Subcutaneous abdominal adipose tissue (tissue), 5 donors: ENCODE data around the gene FAM114A2.
A peak's percentile ranks its signal among the peaks of the same experiment; 100 is the strongest.

Experiments
- H3K27ac ChIP-seq: one replicate; pipeline ENCODE4 v1.7.0; 2013; ENCODE audit warnings: low read depth, mild to moderate bottlenecking, inconsistent platforms, low read length, moderate library complexity
- H3K27me3 ChIP-seq, 5 donors: one replicate each; pipeline ENCODE4 v1.7.0; 2013; ENCODE audit warnings: low read length in 5 of 5, inconsistent platforms in 1 of 5; ENCODE audit not compliant: control insufficient read depth in 5 of 5, insufficient read depth in 4 of 5
- H3K36me3 ChIP-seq, 5 donors: one replicate each; pipeline ENCODE4 v1.7.0; 2013; ENCODE audit warnings: low read length in 5 of 5; ENCODE audit not compliant: control insufficient read depth in 5 of 5, insufficient read depth in 5 of 5
- H3K4me1 ChIP-seq, 5 donors: one replicate each; pipeline ENCODE4 v1.7.0; 2013; ENCODE audit warnings: low read length in 5 of 5, mild to moderate bottlenecking in 3 of 5, moderate library complexity in 1 of 5; ENCODE audit not compliant: control insufficient read depth in 5 of 5, insufficient read depth in 5 of 5
- H3K4me3 ChIP-seq, 5 donors: one replicate each; pipeline ENCODE4 v1.7.0; 2013; ENCODE audit warnings: low read length in 5 of 5, low read depth in 1 of 5
- H3K9ac ChIP-seq, 5 donors: one replicate each; pipeline ENCODE4 v1.7.0; 2013; ENCODE audit warnings: low read length in 5 of 5, mild to moderate bottlenecking in 4 of 5, moderate library complexity in 3 of 5
- H3K9me3 ChIP-seq, 5 donors: one replicate each; pipeline ENCODE4 v1.7.0; 2013; ENCODE audit warnings: low read length in 5 of 5; ENCODE audit not compliant: control insufficient read depth in 5 of 5
- donor health status: healthy.
- donor health status: healthy.
- donor health status: healthy.
- donor health status: healthy.
- donor health status: healthy.

Gene FAM114A2

DNA sequence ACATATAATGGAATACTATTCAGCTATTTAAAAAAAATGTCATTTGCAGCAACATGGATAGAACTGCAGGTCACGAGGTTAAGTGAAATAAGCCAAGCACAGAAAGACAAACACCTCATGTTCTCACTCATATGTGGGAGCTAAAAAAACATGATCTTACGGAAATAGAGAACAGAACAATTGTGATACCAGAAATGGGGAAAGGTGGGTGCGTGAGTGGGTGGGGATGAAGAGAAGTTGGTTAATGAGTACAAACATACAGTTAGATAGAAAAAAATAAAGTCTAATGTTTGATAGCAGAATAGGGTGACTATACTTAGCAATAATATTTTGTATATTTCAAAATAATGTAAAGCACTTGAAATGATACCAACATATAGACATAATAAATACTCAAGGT, 38.7 kb downstream of the FAM114A2 start:
- Histone ChIP-seq H3K9ac (no peak overlapping the region), H3K4me1 (peaks cover 0 to 14% (median 0%) of the 10 kb centered on the region in 5 donors), H3K9me3 (no peaks in the 10 kb centered on the region), H3K27me3 (no peaks in the 10 kb centered on the region), H3K27ac (no peak overlapping the region), H3K4me3 (no peak overlapping the region), H3K36me3 (peaks cover 11 to 51% (median 29%) of the 10 kb centered on the region in 5 donors)

DNA sequence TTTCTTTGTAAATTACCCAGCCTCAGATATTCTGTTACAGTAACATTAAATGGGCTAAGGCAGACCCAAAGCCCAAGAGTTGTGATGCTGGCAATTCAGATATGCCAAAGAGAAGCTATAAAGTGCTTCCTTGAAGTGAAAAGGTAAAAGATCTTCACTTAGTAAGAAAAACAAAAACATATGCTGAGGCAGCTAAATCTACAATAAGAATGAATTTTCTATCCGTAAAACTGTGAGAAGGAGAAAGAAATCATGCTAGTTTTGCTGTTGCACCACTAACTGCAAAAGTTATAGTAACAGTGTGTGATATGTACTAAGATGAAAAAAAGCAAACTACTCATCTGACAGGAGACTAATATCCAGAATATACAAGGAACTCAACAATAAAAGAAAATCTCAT, 39.9 kb downstream of the FAM114A2 start:
- Histone ChIP-seq H3K4me1 (peaks cover 0 to 14% (median 0%) of the 10 kb centered on the region in 5 donors), H3K36me3 (peaks cover 14 to 62% (median 35%) of the 10 kb centered on the region in 5 donors), H3K27ac (no peak overlapping the region), H3K9me3 (no peaks in the 10 kb centered on the region), H3K4me3 (no peak overlapping the region), H3K9ac (no peak overlapping the region), H3K27me3 (no peaks in the 10 kb centered on the region)

DNA sequence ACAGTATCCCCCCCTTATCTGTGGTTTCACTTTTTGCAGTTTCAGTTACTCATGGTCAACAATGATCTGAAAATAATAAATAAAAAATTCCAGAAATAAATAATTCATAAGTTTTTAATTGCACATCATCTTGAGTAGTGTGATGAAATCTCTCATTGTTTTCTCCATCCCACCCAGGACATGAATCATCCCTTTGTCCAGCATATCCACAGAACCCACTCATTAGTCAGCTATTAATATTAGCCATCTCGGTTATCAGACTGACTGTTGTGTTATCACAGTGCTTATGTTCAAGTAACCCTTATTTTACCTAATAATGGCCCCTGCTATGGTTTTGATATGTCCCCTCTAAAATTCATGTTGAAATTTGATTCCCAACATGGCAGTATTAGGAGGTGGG, 40.7 kb downstream of the FAM114A2 start:
- Histone ChIP-seq H3K9me3 (no peaks in the 10 kb centered on the region), H3K4me1 (peaks cover 0 to 14% (median 0%) of the 10 kb centered on the region in 5 donors), H3K27ac (no peak overlapping the region), H3K4me3 (no peak overlapping the region), H3K9ac (no peak overlapping the region), H3K36me3 (peaks cover 18 to 68% (median 39%) of the 10 kb centered on the region in 5 donors), H3K27me3 (no peaks in the 10 kb centered on the region)

DNA sequence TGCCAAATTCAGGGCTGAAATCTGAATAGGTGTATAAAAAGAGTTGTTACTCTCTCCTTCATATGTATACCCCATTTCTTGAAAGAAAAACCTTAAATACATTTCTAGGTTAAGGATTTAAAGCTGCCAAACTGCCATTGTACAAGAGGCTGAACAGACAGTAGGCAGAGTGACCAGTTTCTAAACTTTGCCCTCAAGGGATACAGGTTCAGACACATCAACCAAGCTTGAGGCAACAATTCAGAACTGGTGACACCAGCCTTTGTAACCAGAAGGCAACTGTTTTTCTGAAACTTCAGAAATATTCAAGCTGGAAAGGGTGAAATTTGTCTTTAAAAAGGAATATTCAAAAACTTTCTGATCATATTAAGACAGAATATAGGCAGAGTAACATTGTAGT, 47.5 kb downstream of the FAM114A2 start:
- Histone ChIP-seq H3K4me3 (no peak overlapping the region), H3K9ac (no peak overlapping the region), H3K27me3 (no peaks in the 10 kb centered on the region), H3K27ac (no peak overlapping the region), H3K4me1 (peaks cover 4 to 12% (median 9%) of the 10 kb centered on the region in 5 donors), H3K36me3 (peaks cover 16 to 35% (median 22%) of the 10 kb centered on the region in 5 donors), H3K9me3 (no peaks in the 10 kb centered on the region)

DNA sequence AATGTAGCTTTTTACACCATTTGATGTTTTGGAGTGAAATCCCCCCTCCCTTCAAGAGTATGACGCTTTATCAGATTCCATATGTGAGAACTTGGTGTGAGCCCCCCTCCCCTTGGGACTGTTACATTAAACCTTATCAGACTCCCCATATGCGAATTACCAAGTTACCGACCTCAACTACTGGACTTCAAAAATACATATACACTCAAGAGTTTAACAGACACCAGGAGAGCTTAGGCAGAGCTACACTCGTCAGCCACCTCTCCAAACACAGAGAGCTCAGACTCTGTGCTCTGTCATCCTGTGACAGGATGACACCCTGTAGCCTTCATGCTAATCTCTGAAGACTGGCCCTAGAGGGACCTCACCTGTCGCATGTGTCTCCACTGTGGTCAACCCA, 50.2 kb downstream of the FAM114A2 start:
- no peaks in the 10 kb centered on the region for H3K27me3 ChIP-seq
- peaks cover 13 to 21% (median 16%) of the 10 kb centered on the region in 5 donors for H3K36me3 ChIP-seq
- H3K27ac ChIP-seq, result no peak overlapping the region
- no peaks in the 10 kb centered on the region for H3K9me3 ChIP-seq
- H3K4me1 ChIP-seq, result peaks cover 4 to 12% (median 9%) of the 10 kb centered on the region in 5 donors
- no peak overlapping the region for H3K4me3 ChIP-seq
- no peak overlapping the region for H3K9ac ChIP-seq

DNA sequence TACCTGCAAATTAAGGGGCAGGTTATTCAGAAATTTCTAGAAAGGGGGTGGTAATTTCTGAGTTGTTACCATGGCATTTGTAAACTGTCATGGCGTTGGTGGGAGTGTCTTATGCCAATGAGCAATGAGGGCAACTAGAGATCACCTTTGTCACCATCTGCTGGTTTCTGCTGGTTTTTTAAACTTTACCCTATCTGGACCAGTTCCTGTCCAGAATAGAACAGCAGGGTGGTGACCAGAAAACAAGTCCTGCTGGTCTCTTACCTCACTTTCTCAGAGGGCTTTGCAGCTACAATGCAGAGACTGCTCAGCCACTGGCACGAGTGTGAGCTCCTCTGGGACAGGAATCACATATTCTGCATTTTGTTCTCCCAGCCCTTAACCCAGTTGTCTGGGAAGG, 51.4 kb downstream of the FAM114A2 start:
- H3K9me3 ChIP-seq, result no peaks in the 10 kb centered on the region
- H3K9ac ChIP-seq, result peak overlapping the region in 1 of 5 donors; percentile 39
- H3K36me3 ChIP-seq, result peaks cover 3 to 10% (median 6%) of the 10 kb centered on the region in 5 donors
- H3K27me3 ChIP-seq, result no peaks in the 10 kb centered on the region
- H3K4me3 ChIP-seq, result peak overlapping the region in 1 of 5 donors; percentile 9
- H3K4me1 ChIP-seq, result peaks cover 4 to 13% (median 10%) of the 10 kb centered on the region in 5 donors
- H3K27ac ChIP-seq, result no peak overlapping the region

DNA sequence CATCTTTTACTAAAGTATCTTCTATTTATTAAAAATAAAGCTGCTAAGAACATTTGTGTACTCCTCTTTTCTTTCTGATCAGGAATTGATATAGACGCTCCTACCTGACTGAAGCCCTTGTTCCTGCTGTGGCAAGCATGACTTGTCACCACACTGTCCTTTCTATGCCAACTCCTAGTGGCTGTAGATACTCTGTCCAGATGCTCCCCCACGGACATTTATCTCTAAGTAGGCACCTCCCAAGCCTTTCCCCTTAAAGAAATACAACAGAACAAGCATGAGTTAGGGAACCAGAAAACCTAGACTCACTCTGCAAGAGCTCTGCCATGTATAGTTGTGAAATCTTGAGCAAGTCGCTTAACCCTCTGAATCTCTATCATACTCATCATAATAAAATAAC, 53.2 kb downstream of the FAM114A2 start:
- Histone ChIP-seq H3K9ac (no peak overlapping the region), H3K36me3 (no peaks in the 10 kb centered on the region), H3K4me1 (peaks cover 4 to 13% (median 10%) of the 10 kb centered on the region in 5 donors), H3K27me3 (no peaks in the 10 kb centered on the region), H3K27ac (no peak overlapping the region), H3K9me3 (no peaks in the 10 kb centered on the region), H3K4me3 (no peak overlapping the region)

DNA sequence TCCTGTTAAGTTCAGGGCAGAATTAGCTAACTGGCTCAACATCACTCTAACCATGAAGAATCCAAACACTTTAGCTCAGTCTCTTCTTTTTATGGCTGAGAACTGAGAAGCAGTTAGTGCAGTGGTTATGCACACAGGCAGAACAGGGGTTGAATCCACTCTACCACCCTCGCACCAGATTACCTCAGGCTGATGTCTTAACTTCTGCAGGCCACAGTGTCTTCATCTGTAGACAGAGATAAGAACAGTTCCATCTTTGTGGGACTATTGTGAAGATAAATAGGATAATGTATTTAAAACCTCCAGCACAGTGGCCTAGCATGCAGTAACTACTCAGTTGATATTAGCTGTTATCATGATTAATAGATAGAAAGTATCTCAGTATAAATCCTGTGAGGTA, 54.8 kb downstream of the FAM114A2 start:
- Histone ChIP-seq H3K27me3 (no peaks in the 10 kb centered on the region), H3K9ac (no peak overlapping the region), H3K36me3 (no peaks in the 10 kb centered on the region), H3K4me1 (peaks cover 4 to 13% (median 10%) of the 10 kb centered on the region in 5 donors), H3K27ac (no peak overlapping the region), H3K4me3 (no peak overlapping the region), H3K9me3 (no peaks in the 10 kb centered on the region)

DNA sequence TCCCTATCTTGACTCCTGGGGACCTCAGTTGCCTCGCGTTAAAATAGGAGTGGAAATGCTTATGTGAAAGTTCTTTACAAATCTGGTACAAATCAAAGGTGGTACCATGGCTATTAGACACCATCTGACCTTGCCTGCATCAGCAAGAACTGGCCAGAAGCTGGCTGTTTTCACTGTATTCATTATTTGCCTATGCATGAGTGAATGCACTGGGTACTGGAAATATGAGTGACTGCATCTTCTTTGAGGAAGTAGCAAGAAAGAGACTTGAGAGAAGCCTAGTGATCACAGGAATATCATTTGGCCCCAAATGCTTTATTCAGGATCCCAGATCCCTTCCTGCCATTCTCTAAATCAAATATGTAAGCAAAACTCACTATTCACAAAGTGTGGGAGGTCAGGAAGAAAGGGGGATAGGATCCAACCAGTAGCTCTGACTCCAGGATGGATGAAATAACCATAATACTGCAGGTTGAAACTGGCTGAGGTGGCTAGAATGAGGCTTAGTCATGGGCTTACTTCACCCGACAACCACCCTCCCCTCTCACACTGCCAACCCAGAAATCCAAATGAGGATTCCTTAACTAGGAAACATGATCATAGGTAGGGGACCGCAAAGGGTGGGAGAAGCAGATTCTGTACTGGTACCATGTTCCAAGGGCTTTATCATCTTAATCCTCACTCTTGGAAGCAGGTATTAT, 56.7 kb downstream of the FAM114A2 start:
- no peaks in the 10 kb centered on the region for H3K9me3 ChIP-seq
- peaks cover 0 to 6% (median 2%) of the 10 kb centered on the region in 5 donors for H3K4me1 ChIP-seq
- no peak overlapping the region for H3K9ac ChIP-seq
- no peaks in the 10 kb centered on the region for H3K36me3 ChIP-seq
- H3K27me3 ChIP-seq, result peaks cover 0 to 5% (median 3%) of the 10 kb centered on the region in 5 donors
- H3K4me3 ChIP-seq, result no peak overlapping the region
- H3K27ac ChIP-seq, result no peak overlapping the region

DNA sequence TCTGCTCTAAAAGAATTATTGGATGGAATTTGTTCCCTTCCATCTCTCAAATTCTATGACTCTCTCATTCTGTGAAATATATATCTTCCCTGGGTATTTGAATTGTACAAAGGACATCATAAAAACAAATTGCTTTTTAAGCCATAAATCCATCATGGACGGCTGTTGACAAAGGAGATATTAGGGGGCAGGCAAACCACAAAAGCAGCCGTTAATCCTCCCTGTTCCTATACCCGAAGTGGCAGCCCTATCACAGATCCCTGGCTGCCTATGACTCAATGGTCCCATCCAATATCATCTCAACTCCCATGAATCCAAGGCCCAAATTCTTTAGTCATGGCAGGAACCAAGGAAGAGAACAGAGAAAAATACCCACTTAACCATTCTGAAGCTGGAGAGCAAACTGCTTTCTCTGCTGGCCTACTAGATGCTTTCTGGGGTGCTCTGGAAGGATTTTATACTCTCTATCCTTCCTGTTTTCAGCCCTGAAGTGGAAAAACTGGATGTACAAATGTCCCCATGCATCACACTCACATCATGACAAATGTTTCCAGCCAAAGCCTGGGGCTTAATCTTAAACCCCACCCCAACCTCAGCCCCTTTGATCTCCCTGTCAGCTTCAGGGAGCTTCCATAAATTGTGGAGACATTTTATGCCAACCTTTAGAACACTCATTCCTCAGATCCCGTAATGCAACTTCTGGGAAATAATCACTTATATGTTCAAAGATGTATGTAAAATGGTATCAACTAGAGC, 59.5 kb downstream of the FAM114A2 start:
- H3K27ac ChIP-seq, result no peak overlapping the region

More for the DNA sequence above, 59.5 kb downstream of the FAM114A2 start:
- Histone ChIP-seq H3K27me3 (peaks cover 0 to 5% (median 3%) of the 10 kb centered on the region in 5 donors), H3K9ac (no peak overlapping the region), H3K4me3 (no peak overlapping the region), H3K9me3 (no peaks in the 10 kb centered on the region), H3K4me1 (peaks cover 0 to 6% (median 0%) of the 10 kb centered on the region in 5 donors), H3K36me3 (no peaks in the 10 kb centered on the region)
